ENCODE measurements around the gene NUDT4.

Gene NUDT4

GRCh38 chr12:93451423-93452158 lies 73.9 kb downstream of the NUDT4 start:
- no peak for DNase-seq
- H3K9me3 ChIP-seq (ENCODE audit: control insufficient read depth, low read length): no peaks in the 10 kb centered on the region
- no peaks in the 10 kb centered on the region for H3K27me3 ChIP-seq (replicated peaks; ENCODE audit: control insufficient read depth, insufficient read depth, low read length, poor library complexity, severe bottlenecking)
- no peak overlapping the region for H3K4me3 ChIP-seq (ENCODE audit: insufficient read depth, low read depth, low read length, poor library complexity, severe bottlenecking)
- H3K27ac ChIP-seq (ENCODE audit: insufficient read depth, low read length, poor library complexity, severe bottlenecking): no peak overlapping the region
- H3K36me3 ChIP-seq (ENCODE audit: control insufficient read depth, insufficient read depth, low read length): no peaks in the 10 kb centered on the region
- H3K4me1 ChIP-seq (ENCODE audit: control insufficient read depth, insufficient read depth, low read length, poor library complexity, severe bottlenecking): peaks cover 4% of the 10 kb centered on the region

GRCh38 chr12:93453633-93454032 lies 75.9 kb downstream of the NUDT4 start:
- H3K27ac ChIP-seq (ENCODE audit: insufficient read depth, low read length, poor library complexity, severe bottlenecking): no peak overlapping the region
- peaks cover 3% of the 10 kb centered on the region for H3K4me1 ChIP-seq (ENCODE audit: control insufficient read depth, insufficient read depth, low read length, poor library complexity, severe bottlenecking)
- H3K9me3 ChIP-seq (ENCODE audit: control insufficient read depth, low read length): no peaks in the 10 kb centered on the region
- H3K36me3 ChIP-seq (ENCODE audit: control insufficient read depth, insufficient read depth, low read length): no peaks in the 10 kb centered on the region
- no peaks in the 10 kb centered on the region for H3K27me3 ChIP-seq (replicated peaks; ENCODE audit: control insufficient read depth, insufficient read depth, low read length, poor library complexity, severe bottlenecking)
- H3K4me3 ChIP-seq (ENCODE audit: insufficient read depth, low read depth, low read length, poor library complexity, severe bottlenecking): no peak overlapping the region
- no peak for DNase-seq

GRCh38 chr12:93456077-93456476 lies 78.4 kb downstream of the NUDT4 start:
- Histone ChIP-seq H3K36me3 (ENCODE audit: control insufficient read depth, insufficient read depth, low read length) (no peaks in the 10 kb centered on the region), H3K9me3 (ENCODE audit: control insufficient read depth, low read length) (no peaks in the 10 kb centered on the region), H3K27me3 (replicated peaks; ENCODE audit: control insufficient read depth, insufficient read depth, low read length, poor library complexity, severe bottlenecking) (no peaks in the 10 kb centered on the region), H3K4me1 (ENCODE audit: control insufficient read depth, insufficient read depth, low read length, poor library complexity, severe bottlenecking) (no peaks in the 10 kb centered on the region), H3K27ac (ENCODE audit: insufficient read depth, low read length, poor library complexity, severe bottlenecking) (no peak overlapping the region), H3K4me3 (ENCODE audit: insufficient read depth, low read depth, low read length, poor library complexity, severe bottlenecking) (no peak overlapping the region)
- DNase-seq: no peak
